ENCODE measurements around the gene SCUBE1.

DNA sequence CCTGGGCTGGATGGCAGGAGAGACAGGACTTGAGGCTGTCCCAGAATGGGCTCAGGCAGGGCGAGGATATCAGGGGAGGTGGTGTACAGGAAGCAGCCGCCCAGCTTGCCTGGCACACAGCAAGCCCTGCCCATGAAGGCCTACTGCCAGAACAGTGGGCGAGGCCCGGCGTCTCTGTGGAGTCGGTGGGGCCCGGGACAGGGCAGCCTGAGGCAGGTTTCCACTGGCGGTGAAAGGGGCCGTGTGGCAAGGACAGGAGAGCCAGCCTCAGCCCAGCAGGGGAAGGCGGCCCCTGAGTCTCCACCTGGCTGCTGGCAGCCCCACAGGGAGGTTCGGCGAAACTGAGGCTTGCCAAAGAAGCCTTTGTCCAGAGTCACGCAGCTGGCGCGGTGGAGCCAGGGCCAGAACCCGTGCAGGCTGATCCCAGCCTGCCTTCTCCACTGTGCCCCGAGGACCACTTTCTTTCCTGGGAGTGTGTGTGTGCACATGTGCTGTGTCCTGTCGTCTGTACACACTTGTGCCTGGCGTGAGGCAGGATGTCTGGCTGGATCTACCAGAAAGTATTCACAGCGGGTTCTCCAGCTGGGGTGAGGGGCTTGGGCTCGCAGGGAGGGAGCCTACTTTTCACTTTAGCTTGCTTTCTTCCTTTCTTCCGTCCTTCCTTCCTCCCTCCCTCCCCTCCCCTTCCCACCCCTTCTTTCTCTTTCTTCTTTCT is 190.7 kb downstream of the SCUBE1 start:
- TF ChIP-seq, protein P1, sequence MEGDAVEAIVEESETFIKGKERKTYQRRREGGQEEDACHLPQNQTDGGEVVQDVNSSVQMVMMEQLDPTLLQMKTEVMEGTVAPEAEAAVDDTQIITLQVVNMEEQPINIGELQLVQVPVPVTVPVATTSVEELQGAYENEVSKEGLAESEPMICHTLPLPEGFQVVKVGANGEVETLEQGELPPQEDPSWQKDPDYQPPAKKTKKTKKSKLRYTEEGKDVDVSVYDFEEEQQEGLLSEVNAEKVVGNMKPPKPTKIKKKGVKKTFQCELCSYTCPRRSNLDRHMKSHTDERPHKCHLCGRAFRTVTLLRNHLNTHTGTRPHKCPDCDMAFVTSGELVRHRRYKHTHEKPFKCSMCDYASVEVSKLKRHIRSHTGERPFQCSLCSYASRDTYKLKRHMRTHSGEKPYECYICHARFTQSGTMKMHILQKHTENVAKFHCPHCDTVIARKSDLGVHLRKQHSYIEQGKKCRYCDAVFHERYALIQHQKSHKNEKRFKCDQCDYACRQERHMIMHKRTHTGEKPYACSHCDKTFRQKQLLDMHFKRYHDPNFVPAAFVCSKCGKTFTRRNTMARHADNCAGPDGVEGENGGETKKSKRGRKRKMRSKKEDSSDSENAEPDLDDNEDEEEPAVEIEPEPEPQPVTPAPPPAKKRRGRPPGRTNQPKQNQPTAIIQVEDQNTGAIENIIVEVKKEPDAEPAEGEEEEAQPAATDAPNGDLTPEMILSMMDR (conservative IDR thresholded peaks at IDR 0.05; ENCODE audit: low read depth, low read length), result no peak
- no peak for TF ChIP-seq SMC3 (IDR thresholded peaks at IDR 0.05; ENCODE audit: low read depth, low read length)
- no peak for TF ChIP-seq POLR2A (IDR thresholded peaks at IDR 0.05; ENCODE audit: low read depth, low read length)
- TF ChIP-seq CEBPB (IDR thresholded peaks at IDR 0.05; ENCODE audit: low read depth, low read length), result no peak
- TF ChIP-seq CHD1 (IDR thresholded peaks at IDR 0.05; ENCODE audit: low read depth, low read length), result no peak
- TF ChIP-seq FOS (IDR thresholded peaks at IDR 0.05; ENCODE audit: low read depth, low read length), result no peak
- TF ChIP-seq RCOR1 (IDR thresholded peaks at IDR 0.05; ENCODE audit: insufficient replicate concordance, low read length), result no peak

Measured in IMR-90 (cell line).